ENCODE measurements around the gene PRDM16.
"Not testable (repeated sequence)": the region's sequence is repeated elsewhere in the genome, so short reads cannot be mapped to it uniquely, and the experiment has no call there.

Gene PRDM16

GRCh38 chr1:3227351-3227704 lies 158.3 kb downstream of the PRDM16 start:
- no peak for DNase-seq (ENCODE audit: low read depth)

GRCh38 chr1:3227893-3228292 lies 158.9 kb downstream of the PRDM16 start:
- DNase-seq (ENCODE audit: low read depth), result no peak

- no peak for DNase-seq (ENCODE audit: low read depth)
These were observed 160.2 kb downstream of the PRDM16 start for GRCh38 chr1:3229081-3229725.

- no peak for DNase-seq (ENCODE audit: low read depth)
These were observed 161.6 kb downstream of the PRDM16 start for GRCh38 chr1:3230553-3230952.

GRCh38 chr1:3231245-3231644 lies 162.2 kb downstream of the PRDM16 start:
- DNase-seq (ENCODE audit: low read depth), result no peak

GRCh38 chr1:3231826-3232225 lies 162.8 kb downstream of the PRDM16 start:
- no peak for DNase-seq (ENCODE audit: low read depth)

GRCh38 chr1:3233031-3233430 lies 164.0 kb downstream of the PRDM16 start:
- no peak for DNase-seq (ENCODE audit: low read depth)

- DNase-seq (ENCODE audit: low read depth), result no peak
These were observed 164.5 kb downstream of the PRDM16 start for GRCh38 chr1:3233551-3233950.

- DNase-seq (ENCODE audit: low read depth), result no peak
These were observed 165.3 kb downstream of the PRDM16 start for GRCh38 chr1:3234281-3234680.

GRCh38 chr1:3234956-3235355 lies 166.0 kb downstream of the PRDM16 start:
- no peak for DNase-seq (ENCODE audit: low read depth)

- no peak for DNase-seq (ENCODE audit: low read depth)
These were observed 166.5 kb downstream of the PRDM16 start for GRCh38 chr1:3235496-3235895.

GRCh38 chr1:3236361-3236760 lies 167.4 kb downstream of the PRDM16 start:
- no peak for DNase-seq (ENCODE audit: low read depth)

- DNase-seq (ENCODE audit: low read depth), result no peak
These were observed 168.0 kb downstream of the PRDM16 start for GRCh38 chr1:3236955-3237354.

GRCh38 chr1:3237570-3237969 lies 168.6 kb downstream of the PRDM16 start:
- DNase-seq (ENCODE audit: low read depth), result no peak

GRCh38 chr1:3237994-3238702 lies 169.1 kb downstream of the PRDM16 start:
- no peak for DNase-seq (ENCODE audit: low read depth)

GRCh38 chr1:3238703-3239278 lies 169.8 kb downstream of the PRDM16 start:
- no peak for DNase-seq (ENCODE audit: low read depth)

GRCh38 chr1:3239991-3240390 lies 171.0 kb downstream of the PRDM16 start:
- not testable (repeated sequence) for DNase-seq (ENCODE audit: low read depth)

- DNase-seq (ENCODE audit: low read depth), result no peak
These were observed 171.7 kb downstream of the PRDM16 start for GRCh38 chr1:3240524-3241235.

- no peak for DNase-seq (ENCODE audit: low read depth)
These were observed 172.2 kb downstream of the PRDM16 start for GRCh38 chr1:3241236-3241550.

GRCh38 chr1:3241673-3242407 lies 172.8 kb downstream of the PRDM16 start:
- DNase-seq (ENCODE audit: low read depth), result no peak

GRCh38 chr1:3242408-3243260 lies 173.6 kb downstream of the PRDM16 start:
- DNase-seq (ENCODE audit: low read depth), result no peak
